Endothelial cell of umbilical vein (primary cell): ENCODE measurements around the gene AHCY. TPM values are rescaled to one million over a fixed set of nuclear protein-coding genes. Genes with fewer than 3 reads are reported as not detected.

Experiments
- BruUV-seq: library from RNA; stranded (reverse); fragments of 400-500 nt; replicated peaks from 2 replicates; lab custom pipeline; 2021; lab: Mats Ljungman, UMichigan
- CTCF ChIA-PET: fragments of 300-600, 350-600 bp; sonication (Branson Sonifier 250); formaldehyde crosslinking; loops from one replicate; lab custom pipeline; 2021; ENCODE audit warnings: antibody characterized with exemption, inconsistent platforms; lab: Charles Lee
- POLR2A ChIA-PET: fragments of 300-600, 350-600 bp; sonication (Branson Sonifier 250); formaldehyde crosslinking; loops from one replicate; lab custom pipeline; 2021; ENCODE audit warnings: antibody characterized with exemption, inconsistent platforms; lab: Charles Lee
- DNase-seq: peaks from one replicate; pipeline ENCODE4 v3.0.0-alpha.2; 2011; ENCODE audit warnings: low read depth, low spot score
- FAIRE-seq: peaks from 2 replicates; lab custom pipeline; 2011; peaks lifted over from hg19 to GRCh38; lab: Jason Lieb, UNC
- H2AFZ ChIP-seq: 2 replicates; pipeline ENCODE4 v1.6.0; 2012; ENCODE audit warnings: low read depth, low read length, control low read depth, inconsistent platforms
- H3K27ac ChIP-seq: 2 replicates; pipeline ENCODE4 v1.5.1; 2011; ENCODE audit warnings: low read depth, mild to moderate bottlenecking, control low read depth, low read length, moderate library complexity; ENCODE audit not compliant: insufficient read depth
- H3K27me3 ChIP-seq, 2 experiments: 2 replicates each; pipeline versions ENCODE4 v1.6.0 to v1.6.1; 2011; ENCODE audit warnings: low read length in 2 of 2, mixed read lengths in 1 of 2; ENCODE audit not compliant: control insufficient read depth in 2 of 2, insufficient read depth in 2 of 2
- H3K36me3 ChIP-seq, 2 experiments: 2 replicates in 1 of 2; 3 replicates in 1 of 2; pipeline ENCODE4 v1.5.1; 2011; ENCODE audit warnings: low read length in 2 of 2, mild to moderate bottlenecking in 1 of 2, moderate library complexity in 1 of 2; ENCODE audit not compliant: control insufficient read depth in 2 of 2, insufficient read depth in 2 of 2; ENCODE audit errors: extremely low read depth in 1 of 2
- H3K4me1 ChIP-seq: 3 replicates; pipeline ENCODE4 v1.5.1; 2011; ENCODE audit warnings: mild to moderate bottlenecking, low read length; ENCODE audit not compliant: control insufficient read depth, insufficient read depth; ENCODE audit errors: extremely low read depth
- H3K4me2 ChIP-seq: 2 replicates; pipeline ENCODE4 v1.6.1; 2011; ENCODE audit warnings: low read length, control low read depth, mixed read lengths; ENCODE audit not compliant: insufficient read depth
- H3K4me3 ChIP-seq, 3 experiments: fragments of 200-600 bp in 1 of 3; sonication (generic), shearing (Covaris generic) in 1 of 3; replicated peaks in 1 of 3; 2 replicates each; pipeline ENCODE4 v1.5.1; 2011 to 2016; ENCODE audit warnings: control low read depth in 3 of 3, low read length in 3 of 3, mild to moderate bottlenecking in 2 of 3, inconsistent platforms in 1 of 3, low read depth in 1 of 3, moderate library complexity in 1 of 3; ENCODE audit not compliant: insufficient read depth in 1 of 3
- H3K79me2 ChIP-seq: 2 replicates; pipeline ENCODE4 v1.6.0; 2012; ENCODE audit warnings: low read length, inconsistent platforms; ENCODE audit not compliant: control insufficient read depth, insufficient read depth
- H3K9ac ChIP-seq: replicated peaks from 2 replicates; pipeline ENCODE3; 2011; ENCODE audit warnings: low read length, control low read depth; ENCODE audit not compliant: insufficient read depth; ENCODE audit errors: extremely low read depth
- H3K9me1 ChIP-seq: replicated peaks from 3 replicates; pipeline ENCODE4 v1.6.0; 2011; ENCODE audit warnings: mild to moderate bottlenecking, low read length; ENCODE audit not compliant: control insufficient read depth, insufficient read depth; ENCODE audit errors: extremely low read depth
- H3K9me3 ChIP-seq: replicated peaks from 2 replicates; pipeline ENCODE4 v1.5.1; 2012; ENCODE audit warnings: low read length, inconsistent platforms; ENCODE audit not compliant: control insufficient read depth, insufficient read depth
- H4K20me1 ChIP-seq: replicated peaks from 2 replicates; pipeline ENCODE3; 2011; ENCODE audit warnings: mild to moderate bottlenecking, low read length; ENCODE audit not compliant: control insufficient read depth, insufficient read depth; ENCODE audit errors: extremely low read depth
- CTCF ChIP-seq, 2 donors: IDR thresholded peaks; 1 replicate in 1 of 2; 2 replicates in 1 of 2; pipeline ENCODE4 v1.5.1; 2011; ENCODE audit warnings: low read length in 2 of 2, mild to moderate bottlenecking in 2 of 2, moderate library complexity in 2 of 2, control low read depth in 1 of 2, inconsistent platforms in 1 of 2, low read depth in 1 of 2; ENCODE audit not compliant: insufficient read depth in 1 of 2; ENCODE audit errors: extremely low read depth in 1 of 2
- EZH2 ChIP-seq: IDR thresholded peaks from 2 replicates; pipeline ENCODE4 v1.6.1; 2012; ENCODE audit warnings: borderline replicate concordance, low read depth, mild to moderate bottlenecking, moderate library complexity, low read length, inconsistent platforms; ENCODE audit not compliant: severe bottlenecking
- FOS ChIP-seq: IDR thresholded peaks from 2 replicates; pipeline ENCODE4 v1.6.1; 2011; ENCODE audit warnings: mild to moderate bottlenecking, low read length, moderate library complexity, borderline replicate concordance; ENCODE audit not compliant: insufficient read depth
- GATA2 ChIP-seq: IDR thresholded peaks from 2 replicates; pipeline ENCODE4 v1.7.0; 2011; ENCODE audit warnings: low read depth, mild to moderate bottlenecking, moderate library complexity, mixed read lengths, low read length; ENCODE audit not compliant: insufficient read length, insufficient read depth
- JUN ChIP-seq: IDR thresholded peaks from 2 replicates; pipeline ENCODE4 v1.6.1; 2011; ENCODE audit warnings: borderline replicate concordance, low read depth; ENCODE audit not compliant: insufficient read length, insufficient read depth
- MYC ChIP-seq: IDR thresholded peaks from one replicate; pipeline ENCODE4 v1.6.1; 2011; ENCODE audit warnings: mild to moderate bottlenecking, low read depth, low read length
- POLR2A ChIP-seq: IDR thresholded peaks from 2 replicates; pipeline ENCODE4 v1.6.1; 2012; ENCODE audit warnings: low read depth, mild to moderate bottlenecking, control low read depth, low read length
- POLR2AphosphoS5 ChIP-seq: IDR thresholded peaks from 2 replicates; pipeline ENCODE4 v1.6.1; 2012; ENCODE audit warnings: low read depth, mild to moderate bottlenecking, control low read depth, low read length, moderate library complexity; ENCODE audit not compliant: insufficient read depth
- dilution Hi-C: fragments of 300-500 bp; cut with MboI; formaldehyde crosslinking; loops from one replicate; pipeline ENCODE4 v1.15.0; 2019; ENCODE audit warnings: low sequenced_read_pairs; ENCODE audit not compliant: extremely low pct_ligation_motif_present
- intact Hi-C: fragments of 100-400 bp; cut with micrococcal nuclease; formaldehyde crosslinking; loops from one replicate; pipeline ENCODE4 v1.10.0; 2022
- polyA plus RNA-seq, 4 experiments: library from polyadenylated mRNA; depleted of rRNA in 3 of 4; stranded (reverse) in 3 of 4; unstranded in 1 of 4; fragments of >200 nt; gene quantifications; 2 replicates each; pipeline versions ENCODE4 v1.2.1 to v1.2.3, GENCODE V29; 2011 to 2012; ENCODE audit warnings: missing spikeins in 1 of 4
- total RNA-seq: library from RNA; stranded (reverse); gene quantifications from 2 replicates; pipeline ENCODE4 v1.2.3, GENCODE V29; 2021
- TF ChIP-seq, protein P1 (sequence below): IDR thresholded peaks from 2 replicates; pipeline ENCODE4 v1.6.1; 2011; ENCODE audit not compliant: insufficient read depth, insufficient read length

Gene AHCY
- total and polyA plus RNA-seq, 2 donors (not counting 3 experiments of a cell fraction or from before 2014, with no cell fraction given) = 94.7 to 168 TPM

DNA sequence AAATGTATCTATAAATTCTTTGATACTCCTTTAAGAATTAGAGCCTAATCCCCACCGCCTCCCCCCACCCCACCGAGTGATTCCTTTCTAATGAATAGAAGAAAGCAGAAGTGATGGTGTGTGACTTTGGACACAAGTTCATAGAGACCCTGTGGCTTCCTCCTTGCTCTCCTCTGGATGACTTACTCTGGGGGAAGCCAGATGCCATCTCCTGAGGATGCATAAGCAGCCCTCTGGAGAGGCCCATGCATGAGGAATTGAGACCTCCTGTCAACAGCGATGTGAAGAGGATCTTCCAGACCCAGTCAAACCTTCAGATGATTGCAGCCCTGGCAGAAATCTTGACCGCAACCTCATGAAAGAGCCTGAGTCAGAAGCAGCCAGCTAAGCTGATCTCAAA, 21.1 kb downstream of the AHCY start:
- TF ChIP-seq GATA2 (no peak), EZH2 (no peak), POLR2AphosphoS5 (no peak), CTCF (IDR thresholded peaks at IDR 0.05; ENCODE audit: extremely low read depth in 1 of 2, insufficient read depth in 1 of 2, low read depth in 1 of 2, low read length in 2 of 2) (no peak), FOS (no peak), MYC (no peak), POLR2A (no peak), JUN (no peak)
- TF ChIP-seq, protein P1, sequence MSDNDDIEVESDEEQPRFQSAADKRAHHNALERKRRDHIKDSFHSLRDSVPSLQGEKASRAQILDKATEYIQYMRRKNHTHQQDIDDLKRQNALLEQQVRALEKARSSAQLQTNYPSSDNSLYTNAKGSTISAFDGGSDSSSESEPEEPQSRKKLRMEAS = no peak
- Histone ChIP-seq H3K36me3 (peaks cover 3 to 21% of the 10 kb centered on the region in 2 experiments), H3K9me3 (no peaks in the 10 kb centered on the region), H3K27me3 (no peaks in the 10 kb centered on the region), H3K79me2 (no peaks in the 10 kb centered on the region), H3K27ac (no peak overlapping the region), H3K4me3 (no peak overlapping the region), H2AFZ (no peak overlapping the region), H3K9ac (no peak overlapping the region), H3K9me1 (no peaks in the 10 kb centered on the region), H3K4me1 (no peaks in the 10 kb centered on the region), H3K4me2 (no peak overlapping the region), H4K20me1 (no peaks in the 10 kb centered on the region)
- DNase-seq = no peak
- no peak for FAIRE-seq
- no TSS peak for BruUV-seq
- ChIA-PET CTCF (no interaction called here), POLR2A (interaction anchor here (0.6 kb wide), 1 partner anchor 435 kb away, joined by 4 read pairs; no protein-coding TSS in a partner anchor)
- intact Hi-C loops (no loop called here), dilution Hi-C loops (no loop called here)
